Nephron progenitor cell (in vitro differentiated cells): ENCODE data around the gene KRTAP21-1.

Experiments used
- DNase-seq: peaks from one replicate; pipeline ENCODE4 v3.0.0; 2021
- H3K27ac Mint-ChIP-seq: 2 replicates; pipeline ENCODE4 v1.8.0; 2021; ENCODE audit warnings: mild to moderate bottlenecking, moderate library complexity, mixed read lengths
- H3K27me3 Mint-ChIP-seq: 2 replicates; pipeline ENCODE4 v1.8.0; 2021; ENCODE audit warnings: mild to moderate bottlenecking, low read depth, mixed read lengths; ENCODE audit not compliant: poor library complexity
- H3K36me3 Mint-ChIP-seq: 2 replicates; pipeline ENCODE4 v1.8.0; 2021; ENCODE audit warnings: low read depth, mixed read lengths
- H3K4me1 Mint-ChIP-seq: 2 replicates; pipeline ENCODE4 v1.8.0; 2021; ENCODE audit warnings: mixed read lengths
- H3K4me3 Mint-ChIP-seq: 2 replicates; pipeline ENCODE4 v1.8.0; 2021; ENCODE audit warnings: mild to moderate bottlenecking, moderate library complexity, mixed read lengths
- H3K9me3 Mint-ChIP-seq: 2 replicates; pipeline ENCODE4 v1.8.0; 2021; ENCODE audit warnings: mild to moderate bottlenecking, moderate library complexity, mixed read lengths
- TF ChIP-seq, protein P1 (sequence below): fragments of 200-600 bp; sonication (generic); IDR thresholded peaks from 2 replicates; pipeline ENCODE4 v1.5.0; 2021; ENCODE audit warnings: antibody characterized with exemption

Gene KRTAP21-1

DNA sequence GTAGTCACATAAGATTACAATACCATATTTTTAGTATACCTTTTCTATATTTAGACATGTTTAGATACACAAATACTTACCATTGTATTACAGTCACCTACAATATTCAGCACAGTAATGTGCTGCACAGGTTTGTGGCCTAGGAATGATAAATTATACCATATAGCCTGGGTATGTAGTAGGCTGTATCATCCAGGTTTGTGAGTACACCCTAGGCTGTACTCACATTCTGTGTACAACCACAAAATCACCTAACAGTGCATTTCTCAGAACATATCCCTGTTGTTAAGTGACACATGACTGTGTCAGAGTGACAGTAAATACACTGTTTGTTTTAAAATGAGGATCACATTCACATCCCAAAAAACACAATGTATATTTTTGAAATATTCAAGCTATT is 47.8 kb downstream of the KRTAP21-1 start:
- Mint-ChIP-seq H3K27me3 (no peaks in the 10 kb centered on the region), H3K27ac (no peak overlapping the region), H3K36me3 (peaks cover 9% of the 10 kb centered on the region), H3K9me3 (peaks cover 26% of the 10 kb centered on the region), H3K4me3 (no peak overlapping the region), H3K4me1 (no peaks in the 10 kb centered on the region)
- no peak for DNase-seq
- TF ChIP-seq, protein P1, sequence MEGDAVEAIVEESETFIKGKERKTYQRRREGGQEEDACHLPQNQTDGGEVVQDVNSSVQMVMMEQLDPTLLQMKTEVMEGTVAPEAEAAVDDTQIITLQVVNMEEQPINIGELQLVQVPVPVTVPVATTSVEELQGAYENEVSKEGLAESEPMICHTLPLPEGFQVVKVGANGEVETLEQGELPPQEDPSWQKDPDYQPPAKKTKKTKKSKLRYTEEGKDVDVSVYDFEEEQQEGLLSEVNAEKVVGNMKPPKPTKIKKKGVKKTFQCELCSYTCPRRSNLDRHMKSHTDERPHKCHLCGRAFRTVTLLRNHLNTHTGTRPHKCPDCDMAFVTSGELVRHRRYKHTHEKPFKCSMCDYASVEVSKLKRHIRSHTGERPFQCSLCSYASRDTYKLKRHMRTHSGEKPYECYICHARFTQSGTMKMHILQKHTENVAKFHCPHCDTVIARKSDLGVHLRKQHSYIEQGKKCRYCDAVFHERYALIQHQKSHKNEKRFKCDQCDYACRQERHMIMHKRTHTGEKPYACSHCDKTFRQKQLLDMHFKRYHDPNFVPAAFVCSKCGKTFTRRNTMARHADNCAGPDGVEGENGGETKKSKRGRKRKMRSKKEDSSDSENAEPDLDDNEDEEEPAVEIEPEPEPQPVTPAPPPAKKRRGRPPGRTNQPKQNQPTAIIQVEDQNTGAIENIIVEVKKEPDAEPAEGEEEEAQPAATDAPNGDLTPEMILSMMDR = no peak
